Measurements from ENCODE around the gene PTPRR.

DNA sequence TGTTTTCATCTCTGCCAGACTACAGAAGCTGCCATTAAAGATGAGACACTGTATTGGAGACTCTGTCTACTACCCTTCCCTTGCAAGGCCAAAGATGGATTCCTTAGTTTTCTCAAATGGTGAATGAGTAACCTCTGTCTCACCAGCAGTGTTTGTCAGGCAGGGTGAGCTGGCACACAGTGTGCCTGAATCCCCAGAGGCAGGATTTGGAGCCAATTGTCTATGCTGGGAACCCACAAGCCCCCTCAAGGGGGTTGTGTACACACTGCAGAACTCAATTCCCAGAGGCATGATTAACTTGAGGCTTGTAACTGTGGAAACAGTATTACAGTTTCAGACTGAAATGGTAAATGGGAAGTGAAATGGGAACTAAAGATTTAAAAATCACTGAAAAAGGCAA is 146.5 kb downstream of the PTPRR start:
- TF ChIP-seq, protein P1, sequence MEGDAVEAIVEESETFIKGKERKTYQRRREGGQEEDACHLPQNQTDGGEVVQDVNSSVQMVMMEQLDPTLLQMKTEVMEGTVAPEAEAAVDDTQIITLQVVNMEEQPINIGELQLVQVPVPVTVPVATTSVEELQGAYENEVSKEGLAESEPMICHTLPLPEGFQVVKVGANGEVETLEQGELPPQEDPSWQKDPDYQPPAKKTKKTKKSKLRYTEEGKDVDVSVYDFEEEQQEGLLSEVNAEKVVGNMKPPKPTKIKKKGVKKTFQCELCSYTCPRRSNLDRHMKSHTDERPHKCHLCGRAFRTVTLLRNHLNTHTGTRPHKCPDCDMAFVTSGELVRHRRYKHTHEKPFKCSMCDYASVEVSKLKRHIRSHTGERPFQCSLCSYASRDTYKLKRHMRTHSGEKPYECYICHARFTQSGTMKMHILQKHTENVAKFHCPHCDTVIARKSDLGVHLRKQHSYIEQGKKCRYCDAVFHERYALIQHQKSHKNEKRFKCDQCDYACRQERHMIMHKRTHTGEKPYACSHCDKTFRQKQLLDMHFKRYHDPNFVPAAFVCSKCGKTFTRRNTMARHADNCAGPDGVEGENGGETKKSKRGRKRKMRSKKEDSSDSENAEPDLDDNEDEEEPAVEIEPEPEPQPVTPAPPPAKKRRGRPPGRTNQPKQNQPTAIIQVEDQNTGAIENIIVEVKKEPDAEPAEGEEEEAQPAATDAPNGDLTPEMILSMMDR (IDR thresholded peaks at IDR 0.05; ENCODE audit: low read depth, low read length, missing input control): no peak
- TF ChIP-seq, protein P2, sequence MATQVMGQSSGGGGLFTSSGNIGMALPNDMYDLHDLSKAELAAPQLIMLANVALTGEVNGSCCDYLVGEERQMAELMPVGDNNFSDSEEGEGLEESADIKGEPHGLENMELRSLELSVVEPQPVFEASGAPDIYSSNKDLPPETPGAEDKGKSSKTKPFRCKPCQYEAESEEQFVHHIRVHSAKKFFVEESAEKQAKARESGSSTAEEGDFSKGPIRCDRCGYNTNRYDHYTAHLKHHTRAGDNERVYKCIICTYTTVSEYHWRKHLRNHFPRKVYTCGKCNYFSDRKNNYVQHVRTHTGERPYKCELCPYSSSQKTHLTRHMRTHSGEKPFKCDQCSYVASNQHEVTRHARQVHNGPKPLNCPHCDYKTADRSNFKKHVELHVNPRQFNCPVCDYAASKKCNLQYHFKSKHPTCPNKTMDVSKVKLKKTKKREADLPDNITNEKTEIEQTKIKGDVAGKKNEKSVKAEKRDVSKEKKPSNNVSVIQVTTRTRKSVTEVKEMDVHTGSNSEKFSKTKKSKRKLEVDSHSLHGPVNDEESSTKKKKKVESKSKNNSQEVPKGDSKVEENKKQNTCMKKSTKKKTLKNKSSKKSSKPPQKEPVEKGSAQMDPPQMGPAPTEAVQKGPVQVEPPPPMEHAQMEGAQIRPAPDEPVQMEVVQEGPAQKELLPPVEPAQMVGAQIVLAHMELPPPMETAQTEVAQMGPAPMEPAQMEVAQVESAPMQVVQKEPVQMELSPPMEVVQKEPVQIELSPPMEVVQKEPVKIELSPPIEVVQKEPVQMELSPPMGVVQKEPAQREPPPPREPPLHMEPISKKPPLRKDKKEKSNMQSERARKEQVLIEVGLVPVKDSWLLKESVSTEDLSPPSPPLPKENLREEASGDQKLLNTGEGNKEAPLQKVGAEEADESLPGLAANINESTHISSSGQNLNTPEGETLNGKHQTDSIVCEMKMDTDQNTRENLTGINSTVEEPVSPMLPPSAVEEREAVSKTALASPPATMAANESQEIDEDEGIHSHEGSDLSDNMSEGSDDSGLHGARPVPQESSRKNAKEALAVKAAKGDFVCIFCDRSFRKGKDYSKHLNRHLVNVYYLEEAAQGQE (IDR thresholded peaks at IDR 0.05): no peak
- TF ChIP-seq YY1 (IDR thresholded peaks at IDR 0.05) (no peak), EGR1 (IDR thresholded peaks at IDR 0.05; ENCODE audit: low read depth in 2 of 2) (no peak), SP1 (IDR thresholded peaks at IDR 0.05) (no peak), TAF1 (conservative IDR thresholded peaks at IDR 0.05) (no peak), RAD21 (IDR thresholded peaks at IDR 0.05) (no peak), GABPA (IDR thresholded peaks at IDR 0.05 in 1 of 2, conservative IDR thresholded peaks at IDR 0.05 in 1 of 2) (no peak), JUND (IDR thresholded peaks at IDR 0.05) (no peak), HNF4A (conservative IDR thresholded peaks at IDR 0.05) (no peak)
- TF ChIP-seq, protein P3, sequence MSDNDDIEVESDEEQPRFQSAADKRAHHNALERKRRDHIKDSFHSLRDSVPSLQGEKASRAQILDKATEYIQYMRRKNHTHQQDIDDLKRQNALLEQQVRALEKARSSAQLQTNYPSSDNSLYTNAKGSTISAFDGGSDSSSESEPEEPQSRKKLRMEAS (IDR thresholded peaks at IDR 0.05): no peak
- TF ChIP-seq, protein P4, sequence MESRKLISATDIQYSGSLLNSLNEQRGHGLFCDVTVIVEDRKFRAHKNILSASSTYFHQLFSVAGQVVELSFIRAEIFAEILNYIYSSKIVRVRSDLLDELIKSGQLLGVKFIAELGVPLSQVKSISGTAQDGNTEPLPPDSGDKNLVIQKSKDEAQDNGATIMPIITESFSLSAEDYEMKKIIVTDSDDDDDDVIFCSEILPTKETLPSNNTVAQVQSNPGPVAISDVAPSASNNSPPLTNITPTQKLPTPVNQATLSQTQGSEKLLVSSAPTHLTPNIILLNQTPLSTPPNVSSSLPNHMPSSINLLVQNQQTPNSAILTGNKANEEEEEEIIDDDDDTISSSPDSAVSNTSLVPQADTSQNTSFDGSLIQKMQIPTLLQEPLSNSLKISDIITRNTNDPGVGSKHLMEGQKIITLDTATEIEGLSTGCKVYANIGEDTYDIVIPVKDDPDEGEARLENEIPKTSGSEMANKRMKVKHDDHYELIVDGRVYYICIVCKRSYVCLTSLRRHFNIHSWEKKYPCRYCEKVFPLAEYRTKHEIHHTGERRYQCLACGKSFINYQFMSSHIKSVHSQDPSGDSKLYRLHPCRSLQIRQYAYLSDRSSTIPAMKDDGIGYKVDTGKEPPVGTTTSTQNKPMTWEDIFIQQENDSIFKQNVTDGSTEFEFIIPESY (IDR thresholded peaks at IDR 0.05): no peak
- TF ChIP-seq, protein P5, sequence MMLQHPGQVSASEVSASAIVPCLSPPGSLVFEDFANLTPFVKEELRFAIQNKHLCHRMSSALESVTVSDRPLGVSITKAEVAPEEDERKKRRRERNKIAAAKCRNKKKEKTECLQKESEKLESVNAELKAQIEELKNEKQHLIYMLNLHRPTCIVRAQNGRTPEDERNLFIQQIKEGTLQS (IDR thresholded peaks at IDR 0.05): no peak

Measured in liver (tissue), 3 donors.